ENCODE measurements around the gene FMC1.

FMC1 gene

DNA sequence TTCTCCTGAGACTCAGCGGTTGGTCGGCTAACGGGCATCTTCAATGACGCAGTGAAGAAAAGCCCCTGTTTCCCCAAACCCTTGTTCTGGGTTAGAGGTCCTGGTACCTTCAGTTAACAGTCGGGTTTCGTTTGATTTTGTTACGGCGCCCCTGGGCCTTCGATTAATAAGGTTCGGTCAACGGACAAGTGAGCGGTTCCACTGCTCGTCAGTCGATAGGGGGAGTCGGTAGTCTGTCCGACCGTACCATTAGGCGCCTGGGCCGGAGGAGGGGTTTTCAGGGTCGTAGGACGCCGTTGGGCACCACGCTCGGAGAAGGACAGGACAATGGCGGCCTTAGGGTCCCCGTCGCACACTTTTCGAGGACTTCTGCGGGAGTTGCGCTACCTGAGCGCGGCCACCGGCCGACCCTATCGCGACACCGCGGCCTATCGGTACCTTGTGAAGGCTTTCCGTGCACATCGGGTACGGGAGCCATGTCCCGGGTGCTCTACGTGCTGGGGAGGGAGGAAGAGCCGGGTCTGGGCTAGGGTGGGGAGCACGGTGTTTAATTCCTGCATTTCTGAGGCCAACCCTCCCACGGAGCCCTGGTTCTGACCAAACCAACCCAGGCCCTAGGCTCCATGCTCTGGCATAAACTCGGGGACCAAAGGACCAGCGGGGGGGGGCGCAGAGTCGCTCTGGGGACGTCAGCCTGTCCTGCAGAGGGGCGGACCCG is at the start of gene FMC1:
TSS of gene FMC1 (plus strand) at position 280 of the 718 bp plus-strand sequence. CDS start at position 328, 48 bp downstream.
- H3K36me3 ChIP-seq (ENCODE audit: control insufficient read depth in 1 of 2, insufficient read depth in 2 of 2, low read length in 2 of 2) = peaks cover 0 to 5% of the 10 kb centered on the region in 2 donors
- H3K4me3 ChIP-seq (ENCODE audit: low read depth in 1 of 2, low read length in 2 of 2) = peak within 1 kb of the TSS; percentile 88 to 96
- peaks cover 10 to 11% of the 10 kb centered on the region in 2 donors for H3K4me1 ChIP-seq (ENCODE audit: control insufficient read depth in 1 of 2, insufficient read depth in 2 of 2, low read length in 2 of 2)
- peak within 1 kb of the TSS; percentile 98 to 99 for H3K9ac ChIP-seq (ENCODE audit: low read depth in 1 of 2, low read length in 2 of 2)
- H3K27ac ChIP-seq (ENCODE audit: low read depth, low read length) = peak within 1 kb of the TSS; percentile 99
- no peaks in the 10 kb centered on the region for H3K27me3 ChIP-seq (ENCODE audit: control insufficient read depth in 1 of 2, insufficient read depth in 2 of 2, low read length in 2 of 2)
- no peaks in the 10 kb centered on the region for H3K9me3 ChIP-seq (ENCODE audit: control insufficient read depth in 1 of 2, low read length in 2 of 2)

- Histone ChIP-seq H3K36me3 (ENCODE audit: control insufficient read depth in 1 of 2, insufficient read depth in 2 of 2, low read length in 2 of 2) (peaks cover 4 to 6% of the 10 kb centered on the region in 2 donors), H3K9ac (ENCODE audit: low read depth in 1 of 2, low read length in 2 of 2) (no peak overlapping the region), H3K4me3 (ENCODE audit: low read depth in 1 of 2, low read length in 2 of 2) (no peak overlapping the region)
Measured at GRCh38 chr7:139292821-139293220, 48.3 kb upstream of the FMC1 start.

GRCh38 chr7:139293534-139293933 is 47.6 kb upstream of the FMC1 start:
- H3K27me3 ChIP-seq (ENCODE audit: control insufficient read depth in 1 of 2, insufficient read depth in 2 of 2, low read length in 2 of 2) = no peaks in the 10 kb centered on the region
- peaks cover 4 to 6% of the 10 kb centered on the region in 2 donors for H3K36me3 ChIP-seq (ENCODE audit: control insufficient read depth in 1 of 2, insufficient read depth in 2 of 2, low read length in 2 of 2)
- H3K9me3 ChIP-seq (ENCODE audit: control insufficient read depth in 1 of 2, low read length in 2 of 2) = no peaks in the 10 kb centered on the region
- H3K4me1 ChIP-seq (ENCODE audit: control insufficient read depth in 1 of 2, insufficient read depth in 2 of 2, low read length in 2 of 2) = peaks cover 8 to 13% of the 10 kb centered on the region in 2 donors
- H3K4me3 ChIP-seq (ENCODE audit: low read depth in 1 of 2, low read length in 2 of 2) = no peak overlapping the region
- H3K9ac ChIP-seq (ENCODE audit: low read depth in 1 of 2, low read length in 2 of 2) = no peak overlapping the region
- H3K27ac ChIP-seq (ENCODE audit: low read depth, low read length) = no peak overlapping the region

More at GRCh38 chr7:139292821-139293220, 48.3 kb upstream of the FMC1 start:
- Histone ChIP-seq H3K4me1 (ENCODE audit: control insufficient read depth in 1 of 2, insufficient read depth in 2 of 2, low read length in 2 of 2) (peaks cover 7 to 8% of the 10 kb centered on the region in 2 donors), H3K27ac (ENCODE audit: low read depth, low read length) (no peak overlapping the region), H3K27me3 (ENCODE audit: control insufficient read depth in 1 of 2, insufficient read depth in 2 of 2, low read length in 2 of 2) (no peaks in the 10 kb centered on the region), H3K9me3 (ENCODE audit: control insufficient read depth in 1 of 2, low read length in 2 of 2) (no peaks in the 10 kb centered on the region)

DNA sequence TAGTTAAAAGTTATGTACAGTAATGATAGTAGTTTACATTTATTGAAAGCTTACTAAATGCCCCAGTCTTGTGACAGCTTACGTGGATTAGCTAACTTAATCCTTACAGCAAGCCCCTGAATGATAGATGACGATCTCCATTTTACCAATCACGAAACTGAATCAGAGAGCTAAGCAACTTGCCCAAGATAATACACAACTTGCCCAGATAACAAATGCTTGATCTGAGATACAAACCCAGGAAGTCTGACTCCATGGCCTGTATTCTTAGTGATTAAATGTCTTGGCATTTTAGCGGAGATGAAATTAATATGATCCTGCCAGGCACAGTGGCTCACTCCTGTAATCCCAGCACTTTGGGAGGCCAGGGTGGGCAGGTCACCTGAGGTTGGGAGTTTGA is 46.9 kb upstream of the FMC1 start:
- H3K4me1 ChIP-seq (ENCODE audit: control insufficient read depth in 1 of 2, insufficient read depth in 2 of 2, low read length in 2 of 2) = peaks cover 8 to 20% of the 10 kb centered on the region in 2 donors
- no peak overlapping the region for H3K4me3 ChIP-seq (ENCODE audit: low read depth in 1 of 2, low read length in 2 of 2)
- no peaks in the 10 kb centered on the region for H3K9me3 ChIP-seq (ENCODE audit: control insufficient read depth in 1 of 2, low read length in 2 of 2)
- peaks cover 4 to 6% of the 10 kb centered on the region in 2 donors for H3K36me3 ChIP-seq (ENCODE audit: control insufficient read depth in 1 of 2, insufficient read depth in 2 of 2, low read length in 2 of 2)
- H3K27me3 ChIP-seq (ENCODE audit: control insufficient read depth in 1 of 2, insufficient read depth in 2 of 2, low read length in 2 of 2) = no peaks in the 10 kb centered on the region
- no peak overlapping the region for H3K27ac ChIP-seq (ENCODE audit: low read depth, low read length)
- H3K9ac ChIP-seq (ENCODE audit: low read depth in 1 of 2, low read length in 2 of 2) = no peak overlapping the region

- H3K27me3 ChIP-seq (ENCODE audit: control insufficient read depth in 1 of 2, insufficient read depth in 2 of 2, low read length in 2 of 2) = no peaks in the 10 kb centered on the region
Measured at GRCh38 chr7:139294951-139295575, 46.1 kb upstream of the FMC1 start.

GRCh38 chr7:139297795-139298194 is 43.3 kb upstream of the FMC1 start:
- peak overlapping the region in 1 of 2 donors; percentile 47 for H3K4me3 ChIP-seq (ENCODE audit: low read depth in 1 of 2, low read length in 2 of 2)
- no peaks in the 10 kb centered on the region for H3K27me3 ChIP-seq (ENCODE audit: control insufficient read depth in 1 of 2, insufficient read depth in 2 of 2, low read length in 2 of 2)
- no peak overlapping the region for H3K27ac ChIP-seq (ENCODE audit: low read depth, low read length)
- peaks cover 8 to 41% of the 10 kb centered on the region in 2 donors for H3K4me1 ChIP-seq (ENCODE audit: control insufficient read depth in 1 of 2, insufficient read depth in 2 of 2, low read length in 2 of 2)
- H3K9me3 ChIP-seq (ENCODE audit: control insufficient read depth in 1 of 2, low read length in 2 of 2) = no peaks in the 10 kb centered on the region
- peak overlapping the region in 1 of 2 donors; percentile 8 for H3K9ac ChIP-seq (ENCODE audit: low read depth in 1 of 2, low read length in 2 of 2)
- peaks cover 3 to 4% of the 10 kb centered on the region in 2 donors for H3K36me3 ChIP-seq (ENCODE audit: control insufficient read depth in 1 of 2, insufficient read depth in 2 of 2, low read length in 2 of 2)

More at GRCh38 chr7:139294951-139295575, 46.1 kb upstream of the FMC1 start:
- Histone ChIP-seq H3K9ac (ENCODE audit: low read depth in 1 of 2, low read length in 2 of 2) (no peak overlapping the region), H3K36me3 (ENCODE audit: control insufficient read depth in 1 of 2, insufficient read depth in 2 of 2, low read length in 2 of 2) (peaks cover 4 to 6% of the 10 kb centered on the region in 2 donors), H3K4me3 (ENCODE audit: low read depth in 1 of 2, low read length in 2 of 2) (no peak overlapping the region), H3K27ac (ENCODE audit: low read depth, low read length) (no peak overlapping the region), H3K9me3 (ENCODE audit: control insufficient read depth in 1 of 2, low read length in 2 of 2) (no peaks in the 10 kb centered on the region), H3K4me1 (ENCODE audit: control insufficient read depth in 1 of 2, insufficient read depth in 2 of 2, low read length in 2 of 2) (peaks cover 8 to 27% of the 10 kb centered on the region in 2 donors)

- no peak overlapping the region for H3K4me3 ChIP-seq (ENCODE audit: low read depth in 1 of 2, low read length in 2 of 2)
- no peak overlapping the region for H3K9ac ChIP-seq (ENCODE audit: low read depth in 1 of 2, low read length in 2 of 2)
- peaks cover 8 to 41% of the 10 kb centered on the region in 2 donors for H3K4me1 ChIP-seq (ENCODE audit: control insufficient read depth in 1 of 2, insufficient read depth in 2 of 2, low read length in 2 of 2)
- H3K27me3 ChIP-seq (ENCODE audit: control insufficient read depth in 1 of 2, insufficient read depth in 2 of 2, low read length in 2 of 2) = no peaks in the 10 kb centered on the region
- peaks cover 4 to 5% of the 10 kb centered on the region in 2 donors for H3K36me3 ChIP-seq (ENCODE audit: control insufficient read depth in 1 of 2, insufficient read depth in 2 of 2, low read length in 2 of 2)
- no peak overlapping the region for H3K27ac ChIP-seq (ENCODE audit: low read depth, low read length)
- H3K9me3 ChIP-seq (ENCODE audit: control insufficient read depth in 1 of 2, low read length in 2 of 2) = no peaks in the 10 kb centered on the region
Measured at GRCh38 chr7:139299296-139299695, 41.8 kb upstream of the FMC1 start.

DNA sequence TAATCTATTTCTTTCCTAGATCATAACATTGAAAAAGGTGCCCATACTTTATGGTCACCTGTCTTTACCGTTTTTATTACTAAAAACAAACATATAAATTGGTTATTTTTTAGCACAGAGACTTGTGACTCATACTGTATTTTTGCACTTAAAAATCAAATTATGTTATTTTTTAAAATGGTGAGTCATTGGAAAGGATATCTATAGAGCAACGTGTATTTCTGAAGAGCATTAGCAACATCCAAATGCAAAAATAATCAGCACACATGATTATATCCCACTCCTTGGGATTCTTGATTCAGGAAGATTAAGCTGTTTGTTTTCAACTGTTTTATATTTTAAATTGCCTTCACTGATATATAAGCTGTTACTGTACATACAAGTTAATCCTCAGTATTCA is 40.7 kb upstream of the FMC1 start:
- peaks cover under 1 to 7% of the 10 kb centered on the region in 2 donors for H3K36me3 ChIP-seq (ENCODE audit: control insufficient read depth in 1 of 2, insufficient read depth in 2 of 2, low read length in 2 of 2)
- no peaks in the 10 kb centered on the region for H3K9me3 ChIP-seq (ENCODE audit: control insufficient read depth in 1 of 2, low read length in 2 of 2)
- H3K4me1 ChIP-seq (ENCODE audit: control insufficient read depth in 1 of 2, insufficient read depth in 2 of 2, low read length in 2 of 2) = peaks cover 3 to 34% of the 10 kb centered on the region in 2 donors

GRCh38 chr7:139304517-139304916 is 36.6 kb upstream of the FMC1 start:
- Histone ChIP-seq H3K4me3 (ENCODE audit: low read depth in 1 of 2, low read length in 2 of 2) (no peak overlapping the region), H3K4me1 (ENCODE audit: control insufficient read depth in 1 of 2, insufficient read depth in 2 of 2, low read length in 2 of 2) (peaks cover 0 to 18% of the 10 kb centered on the region in 2 donors), H3K9me3 (ENCODE audit: control insufficient read depth in 1 of 2, low read length in 2 of 2) (no peaks in the 10 kb centered on the region), H3K9ac (ENCODE audit: low read depth in 1 of 2, low read length in 2 of 2) (no peak overlapping the region), H3K27me3 (ENCODE audit: control insufficient read depth in 1 of 2, insufficient read depth in 2 of 2, low read length in 2 of 2) (no peaks in the 10 kb centered on the region), H3K36me3 (ENCODE audit: control insufficient read depth in 1 of 2, insufficient read depth in 2 of 2, low read length in 2 of 2) (peaks cover 3 to 11% of the 10 kb centered on the region in 2 donors), H3K27ac (ENCODE audit: low read depth, low read length) (no peak overlapping the region)

More for the DNA sequence above, 40.7 kb upstream of the FMC1 start:
- H3K27me3 ChIP-seq (ENCODE audit: control insufficient read depth in 1 of 2, insufficient read depth in 2 of 2, low read length in 2 of 2) = no peaks in the 10 kb centered on the region
- H3K27ac ChIP-seq (ENCODE audit: low read depth, low read length) = no peak overlapping the region
- H3K9ac ChIP-seq (ENCODE audit: low read depth in 1 of 2, low read length in 2 of 2) = no peak overlapping the region
- no peak overlapping the region for H3K4me3 ChIP-seq (ENCODE audit: low read depth in 1 of 2, low read length in 2 of 2)

GRCh38 chr7:139317939-139318505 is 23.1 kb upstream of the FMC1 start:
- no peaks in the 10 kb centered on the region for H3K27me3 ChIP-seq (ENCODE audit: control insufficient read depth in 1 of 2, insufficient read depth in 2 of 2, low read length in 2 of 2)
- no peaks in the 10 kb centered on the region for H3K36me3 ChIP-seq (ENCODE audit: control insufficient read depth in 1 of 2, insufficient read depth in 2 of 2, low read length in 2 of 2)
- H3K9ac ChIP-seq (ENCODE audit: low read depth in 1 of 2, low read length in 2 of 2) = no peak overlapping the region
- no peaks in the 10 kb centered on the region for H3K4me1 ChIP-seq (ENCODE audit: control insufficient read depth in 1 of 2, insufficient read depth in 2 of 2, low read length in 2 of 2)
- no peak overlapping the region for H3K4me3 ChIP-seq (ENCODE audit: low read depth in 1 of 2, low read length in 2 of 2)
- H3K9me3 ChIP-seq (ENCODE audit: control insufficient read depth in 1 of 2, low read length in 2 of 2) = no peaks in the 10 kb centered on the region
- no peak overlapping the region for H3K27ac ChIP-seq (ENCODE audit: low read depth, low read length)

Data from duodenal mucosa (tissue), 2 donors.